HG03342 (cell line): ENCODE measurements around the gene COL4A5.

Experiments used
- ATAC-seq: cut with Tn5 transposase; IDR thresholded peaks from one replicate; pipeline ENCODE4 v1.9.1; 2021; ENCODE audit warnings: mild to moderate bottlenecking, moderate library complexity; ENCODE audit not compliant: unreplicated experiment

Gene COL4A5

GRCh38 chrX:108640817-108641216 is 201.2 kb downstream of the COL4A5 start:
- no peak for ATAC-seq

- no peak for ATAC-seq
Observed at GRCh38 chrX:108641589-108642272, 202.1 kb downstream of the COL4A5 start.

- no peak for ATAC-seq
Observed at GRCh38 chrX:108642273-108642628, 202.6 kb downstream of the COL4A5 start.

GRCh38 chrX:108664701-108665100 is 225.1 kb downstream of the COL4A5 start:
- ATAC-seq, result no peak

- ATAC-seq, result no peak
Observed at GRCh38 chrX:108666101-108666500, 226.5 kb downstream of the COL4A5 start.

GRCh38 chrX:108671526-108671925 is 231.9 kb downstream of the COL4A5 start:
- ATAC-seq, result no peak

- ATAC-seq, result no peak
Observed at GRCh38 chrX:108696690-108697089, 257.1 kb downstream of the COL4A5 start.

GRCh38 chrX:108699368-108699767 is 259.7 kb downstream of the COL4A5 start:
- ATAC-seq, result peak; percentile 69

- no peak for ATAC-seq
Observed at GRCh38 chrX:108701633-108702032, 262.0 kb downstream of the COL4A5 start.

- no peak for ATAC-seq
Observed at GRCh38 chrX:108702530-108702929, 262.9 kb downstream of the COL4A5 start.

- no peak for ATAC-seq
Observed at GRCh38 chrX:108704839-108705238, 265.2 kb downstream of the COL4A5 start.

- ATAC-seq, result no peak
Observed at GRCh38 chrX:108712886-108713285, 273.2 kb downstream of the COL4A5 start.

GRCh38 chrX:108722561-108722960 is 282.9 kb downstream of the COL4A5 start:
- no peak for ATAC-seq

- ATAC-seq, result no peak
Observed at GRCh38 chrX:108726748-108727147, 287.1 kb downstream of the COL4A5 start.

GRCh38 chrX:108731153-108731552 is 291.5 kb downstream of the COL4A5 start:
- ATAC-seq, result no peak

GRCh38 chrX:108732630-108733321 is 293.1 kb downstream of the COL4A5 start:
- no peak for ATAC-seq

- no peak for ATAC-seq
Observed at GRCh38 chrX:108734426-108734825, 294.8 kb downstream of the COL4A5 start.

- ATAC-seq, result no peak
Observed at GRCh38 chrX:108735091-108735678, 295.5 kb downstream of the COL4A5 start.

GRCh38 chrX:108735679-108736508 is 296.3 kb downstream of the COL4A5 start:
- ATAC-seq, result no peak

- ATAC-seq, result no peak
Observed at GRCh38 chrX:108736509-108737479, 297.2 kb downstream of the COL4A5 start, which contains the start of gene IRS4. IRS4 (minus strand) TSS chrX:108736563.
